AG10803 (cell line): Measurements from ENCODE around the gene PUM2.
A peak's percentile ranks its signal among the peaks of the same experiment; 100 is the strongest.

Source experiments
- DNase-seq: peaks from one replicate; pipeline ENCODE4 v3.0.0; 2010; ENCODE audit warnings: low read depth
- H3K4me3 ChIP-seq: 2 replicates; pipeline ENCODE4 v1.5.1; 2011; ENCODE audit warnings: mild to moderate bottlenecking, low read length, control low read depth
- TF ChIP-seq, protein P1 (sequence below): conservative IDR thresholded peaks from 2 replicates; pipeline ENCODE4 v1.5.1; 2011; ENCODE audit warnings: mild to moderate bottlenecking, low read length, control low read depth, inconsistent platforms

Gene PUM2

DNA sequence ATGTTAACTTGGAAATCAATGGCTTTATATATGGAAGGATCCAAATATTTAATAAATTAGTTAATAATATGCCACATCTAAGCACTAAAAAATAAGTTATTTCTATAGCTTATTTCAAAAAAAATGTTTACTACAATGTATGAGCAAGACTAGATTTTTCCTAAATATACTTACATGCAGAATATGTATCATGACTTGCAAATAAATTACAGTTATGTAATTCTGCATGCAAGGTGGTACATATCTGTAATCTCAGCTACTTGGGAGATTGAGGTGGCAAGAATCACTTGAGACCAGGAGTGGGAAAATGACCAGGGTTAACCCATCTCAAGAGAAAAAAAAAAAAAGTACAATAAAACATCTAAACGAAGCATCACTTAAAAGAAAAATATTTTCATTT, 11.6 kb downstream of the PUM2 start:
- TF ChIP-seq, protein P1, sequence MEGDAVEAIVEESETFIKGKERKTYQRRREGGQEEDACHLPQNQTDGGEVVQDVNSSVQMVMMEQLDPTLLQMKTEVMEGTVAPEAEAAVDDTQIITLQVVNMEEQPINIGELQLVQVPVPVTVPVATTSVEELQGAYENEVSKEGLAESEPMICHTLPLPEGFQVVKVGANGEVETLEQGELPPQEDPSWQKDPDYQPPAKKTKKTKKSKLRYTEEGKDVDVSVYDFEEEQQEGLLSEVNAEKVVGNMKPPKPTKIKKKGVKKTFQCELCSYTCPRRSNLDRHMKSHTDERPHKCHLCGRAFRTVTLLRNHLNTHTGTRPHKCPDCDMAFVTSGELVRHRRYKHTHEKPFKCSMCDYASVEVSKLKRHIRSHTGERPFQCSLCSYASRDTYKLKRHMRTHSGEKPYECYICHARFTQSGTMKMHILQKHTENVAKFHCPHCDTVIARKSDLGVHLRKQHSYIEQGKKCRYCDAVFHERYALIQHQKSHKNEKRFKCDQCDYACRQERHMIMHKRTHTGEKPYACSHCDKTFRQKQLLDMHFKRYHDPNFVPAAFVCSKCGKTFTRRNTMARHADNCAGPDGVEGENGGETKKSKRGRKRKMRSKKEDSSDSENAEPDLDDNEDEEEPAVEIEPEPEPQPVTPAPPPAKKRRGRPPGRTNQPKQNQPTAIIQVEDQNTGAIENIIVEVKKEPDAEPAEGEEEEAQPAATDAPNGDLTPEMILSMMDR, result no peak
- H3K4me3 ChIP-seq, result no peak overlapping the region
- DNase-seq, result no peak

GRCh38 chr2:20334605-20335203, 15.9 kb downstream of the PUM2 start:
- TF ChIP-seq, protein P1, result no peak
- no peak overlapping the region for H3K4me3 ChIP-seq
- no peak for DNase-seq

- TF ChIP-seq, protein P1, result no peak
These were observed 16.9 kb downstream of the PUM2 start for GRCh38 chr2:20333738-20334137.

DNA sequence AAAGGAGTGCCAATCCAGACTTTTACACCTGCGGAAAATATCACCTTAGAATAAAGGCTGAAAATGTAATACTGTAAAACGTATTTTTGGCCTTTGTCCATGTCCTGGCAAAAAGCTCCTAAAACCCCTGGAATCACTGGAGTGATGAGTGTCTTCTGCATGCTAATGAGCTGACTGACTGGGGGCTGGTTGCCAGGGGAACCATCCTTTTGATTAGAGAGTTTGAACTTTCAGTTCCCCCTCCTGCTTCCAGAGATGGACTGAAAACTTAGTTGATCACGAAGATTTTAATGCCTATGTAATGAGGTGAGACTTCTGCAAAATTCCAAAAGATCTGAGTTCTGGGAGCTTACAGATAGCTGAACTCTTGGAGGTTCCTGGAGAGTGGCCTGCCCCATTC, 20.5 kb downstream of the PUM2 start:
- TF ChIP-seq, protein P1, result no peak
- no peak overlapping the region for H3K4me3 ChIP-seq
- no peak for DNase-seq

More at GRCh38 chr2:20333738-20334137, 16.9 kb downstream of the PUM2 start:
- no peak for DNase-seq
- H3K4me3 ChIP-seq, result no peak overlapping the region

GRCh38 chr2:20327370-20327769, 23.3 kb downstream of the PUM2 start:
- no peak overlapping the region for H3K4me3 ChIP-seq
- DNase-seq, result no peak
- TF ChIP-seq, protein P1, result no peak

DNA sequence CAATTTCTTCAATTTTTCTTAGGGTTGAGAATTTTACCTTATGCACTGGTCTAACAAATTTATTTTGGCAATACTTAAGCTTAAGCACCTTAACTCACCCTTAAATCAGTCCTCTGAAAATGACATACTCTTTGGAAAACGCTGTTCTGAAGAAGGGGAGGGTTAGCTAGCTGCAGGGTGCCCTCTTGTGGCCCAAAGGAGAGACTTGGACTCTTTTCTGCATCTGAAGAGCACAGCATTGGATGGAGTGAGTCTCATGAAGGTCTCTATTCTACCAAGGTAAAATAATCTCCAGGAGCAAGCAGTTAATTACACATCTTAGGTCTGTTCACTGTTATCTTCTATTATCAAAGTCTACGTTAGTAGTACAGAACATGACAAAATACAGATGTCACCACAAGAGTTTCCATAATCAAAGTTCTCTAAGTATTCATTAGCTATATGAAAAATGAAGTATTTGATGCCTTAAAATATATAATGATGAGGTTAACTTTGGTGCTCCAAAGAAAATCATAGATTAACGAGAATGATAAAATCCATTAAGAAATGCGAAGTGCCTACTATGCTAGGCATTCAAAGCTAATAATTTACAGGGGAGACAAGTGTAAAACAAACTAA, 24.4 kb downstream of the PUM2 start:
- DNase-seq, result peak; percentile 56
- TF ChIP-seq, protein P1, result peak; percentile 92

More for the DNA sequence above, 24.4 kb downstream of the PUM2 start:
- no peak overlapping the region for H3K4me3 ChIP-seq
